Stimulated activated CD4-positive, alpha-beta T cell treated with anti-CD3 and anti-CD28 coated beads, Interleukin-12 subunit alpha, Interleukin-12 subunit beta, amount 100 ng/mL, for 24 hours (primary cell): Measurements from ENCODE around the gene PSMG2.
A peak's percentile ranks its signal among the peaks of the same experiment; 100 is the strongest.

Source experiments
- DNase-seq, 2 experiments: peaks; one replicate each; pipeline ENCODE4 v3.0.0-alpha.2; 2020; ENCODE audit warnings: low read depth in 2 of 2

PSMG2 gene, protein sequence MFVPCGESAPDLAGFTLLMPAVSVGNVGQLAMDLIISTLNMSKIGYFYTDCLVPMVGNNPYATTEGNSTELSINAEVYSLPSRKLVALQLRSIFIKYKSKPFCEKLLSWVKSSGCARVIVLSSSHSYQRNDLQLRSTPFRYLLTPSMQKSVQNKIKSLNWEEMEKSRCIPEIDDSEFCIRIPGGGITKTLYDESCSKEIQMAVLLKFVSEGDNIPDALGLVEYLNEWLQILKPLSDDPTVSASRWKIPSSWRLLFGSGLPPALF

DNA sequence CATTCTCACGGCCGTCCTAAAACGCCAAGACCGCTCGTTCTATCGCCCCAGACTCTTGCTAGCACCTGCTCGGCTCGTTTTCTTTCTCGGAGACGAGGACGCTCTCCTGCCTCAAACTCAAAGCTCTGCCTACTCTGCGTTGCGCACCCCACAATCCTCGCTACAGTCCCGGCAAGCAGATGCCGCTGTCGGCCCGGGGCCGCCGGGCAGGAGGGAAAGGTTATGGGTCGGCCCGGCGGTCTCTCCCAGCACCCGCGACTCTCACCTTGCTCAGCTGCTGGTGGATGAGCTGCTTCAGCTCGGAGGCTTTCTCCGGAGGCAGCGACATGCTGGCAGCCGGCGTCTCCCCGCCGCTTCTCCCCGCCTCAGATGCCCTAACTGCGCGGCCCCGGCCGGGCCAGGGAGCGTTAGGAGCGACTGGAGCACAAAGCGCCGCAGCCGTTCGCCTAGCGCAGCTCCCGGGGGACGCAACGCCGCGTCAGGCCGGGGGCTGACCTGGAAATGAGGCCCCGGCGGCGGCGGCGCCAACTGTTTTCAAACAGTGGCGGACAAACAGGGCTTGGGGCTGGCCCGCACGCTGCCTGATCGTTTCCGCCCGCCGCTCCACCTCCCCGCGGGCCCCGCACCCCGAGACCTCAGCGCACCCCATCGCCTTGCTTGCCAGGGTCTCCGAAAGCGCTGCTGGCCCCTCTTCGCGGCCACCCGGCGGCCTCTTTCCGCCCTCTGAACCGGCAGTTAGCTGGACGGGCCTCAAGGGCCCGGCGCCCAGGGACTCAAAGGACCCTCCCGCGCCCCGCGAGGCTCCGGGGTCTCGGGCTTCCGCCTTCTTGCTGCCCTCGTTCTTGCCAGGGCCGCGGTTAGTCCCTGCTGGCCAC is at the start of gene PSMG2, which contains the start of gene CEP76:
Gene PSMG2 (plus strand): TSS at position 822 of the 875 bp plus-strand sequence. CDS start 66 bp downstream, outside the sequence.
Gene CEP76 (minus strand): TSS at position 503 of the 875 bp plus-strand sequence. CDS start 175 bp downstream, at position 328.
- peak; percentile 73 to 74 for DNase-seq

DNA sequence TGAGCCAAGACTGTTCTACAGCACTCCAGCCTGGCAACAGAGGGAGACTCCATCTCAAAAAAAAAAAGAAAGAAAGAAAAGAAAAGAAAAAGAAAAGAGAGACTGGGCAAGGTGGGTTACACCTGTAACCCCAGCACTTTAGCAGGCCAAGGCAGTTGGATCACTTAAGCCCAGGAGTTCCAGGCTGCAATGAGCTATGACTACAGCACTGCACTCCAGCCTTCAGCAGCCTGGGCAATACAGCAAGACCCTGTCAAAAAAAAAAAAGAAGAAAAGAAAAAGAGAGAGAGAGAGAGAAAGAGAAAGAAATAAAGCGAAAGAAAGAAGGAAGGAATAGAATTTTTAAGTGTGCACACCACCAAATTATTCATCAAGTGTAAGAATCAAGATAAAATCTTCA is 47.9 kb upstream of the PSMG2 start:
- DNase-seq, result no peak

DNA sequence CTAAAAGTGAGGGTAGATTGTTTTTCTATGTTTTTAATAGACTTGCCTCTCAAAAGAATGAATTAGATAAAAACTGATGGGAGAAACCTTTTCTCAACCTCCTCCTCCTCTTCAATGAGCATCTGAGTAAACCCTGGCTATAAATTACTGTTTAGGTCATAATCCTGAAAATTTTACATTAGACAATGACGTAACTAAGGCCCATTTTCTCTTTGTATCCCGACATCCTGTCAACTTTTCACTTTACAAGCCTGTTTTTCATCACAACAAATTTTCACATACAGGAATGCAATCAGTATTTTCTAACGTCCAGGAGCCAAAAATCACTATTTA is 46.3 kb upstream of the PSMG2 start:
- DNase-seq, result no peak

DNA sequence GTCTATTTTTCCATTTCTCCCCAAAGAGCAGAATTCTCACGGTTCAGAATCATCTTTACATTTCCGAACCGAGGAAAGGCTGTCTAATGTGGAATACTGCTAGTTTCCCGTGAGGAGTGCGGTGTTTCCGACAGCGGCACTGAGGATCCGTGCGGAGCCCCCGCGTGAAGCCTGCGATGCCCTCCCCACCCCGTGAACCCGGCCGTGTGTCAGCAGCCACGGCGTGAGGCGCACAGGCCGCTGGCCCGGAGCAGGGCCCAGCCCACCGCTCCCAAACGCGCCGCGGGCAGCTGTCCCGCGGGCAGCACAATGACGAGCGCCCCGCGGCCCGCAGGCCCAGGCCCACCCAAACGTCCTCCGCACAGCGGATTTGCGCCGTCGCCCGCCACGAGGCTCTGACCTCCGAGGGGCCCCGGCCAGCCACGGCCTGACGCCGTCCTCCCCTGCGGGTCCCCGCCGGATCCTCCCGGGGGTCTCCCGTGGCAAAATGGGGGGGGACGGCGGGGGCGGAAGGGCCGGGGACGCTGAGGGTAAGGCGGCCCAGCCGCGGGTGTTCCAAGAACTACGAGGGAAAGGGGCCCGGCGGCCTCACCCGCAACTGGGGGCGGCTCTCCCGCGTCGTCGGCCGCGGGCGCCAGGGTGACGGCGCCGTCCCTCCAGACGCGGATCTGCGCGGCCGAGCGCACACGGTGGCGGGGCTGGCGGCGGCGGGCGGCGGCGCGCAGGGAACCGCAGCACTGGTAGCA is 45.7 kb upstream of the PSMG2 start:
- peak in 1 of 2 experiments; percentile 11 for DNase-seq

DNA sequence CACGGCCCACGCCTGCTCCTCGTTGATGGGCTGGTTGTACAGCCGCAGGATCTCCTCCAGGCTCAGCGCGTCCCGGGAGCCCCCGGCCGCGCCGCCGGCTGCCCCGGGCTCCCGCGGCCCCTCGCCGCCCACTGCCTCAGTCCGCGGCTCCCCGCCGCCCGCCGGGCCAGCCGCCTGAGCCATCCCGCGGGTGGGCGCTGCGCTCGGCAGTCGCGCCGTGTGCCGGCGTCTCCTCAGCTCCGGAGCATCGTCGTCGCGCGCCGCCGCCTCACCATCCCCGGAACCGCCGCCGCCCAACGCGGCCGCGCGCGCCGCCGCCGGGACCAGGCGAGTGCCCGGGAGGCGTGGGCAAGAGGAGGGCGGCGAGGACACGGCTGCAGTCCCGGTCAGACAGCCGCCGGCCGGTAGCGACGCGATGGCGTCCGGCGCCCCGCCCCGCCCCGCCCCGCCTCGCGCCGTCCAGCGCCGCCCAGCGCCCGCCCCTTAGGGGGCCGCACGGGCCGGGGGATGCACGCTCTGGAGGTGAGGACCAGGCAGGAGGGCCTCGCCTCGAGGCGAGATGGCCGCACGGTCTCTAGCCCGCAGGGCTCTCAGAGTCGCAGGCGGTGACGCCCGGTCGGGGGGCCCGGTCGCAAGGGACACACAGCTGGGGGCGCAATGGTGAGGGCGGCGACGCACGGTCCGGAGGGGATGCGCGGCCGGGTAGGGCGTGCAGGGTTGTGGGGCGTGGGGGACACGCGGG is 45.0 kb upstream of the PSMG2 start, which contains the start of gene SPIRE1:
Gene SPIRE1 (minus strand): TSS at position 424 of the 742 bp plus-strand sequence. CDS start 241 bp downstream, at position 183.
- no peak for DNase-seq

DNA sequence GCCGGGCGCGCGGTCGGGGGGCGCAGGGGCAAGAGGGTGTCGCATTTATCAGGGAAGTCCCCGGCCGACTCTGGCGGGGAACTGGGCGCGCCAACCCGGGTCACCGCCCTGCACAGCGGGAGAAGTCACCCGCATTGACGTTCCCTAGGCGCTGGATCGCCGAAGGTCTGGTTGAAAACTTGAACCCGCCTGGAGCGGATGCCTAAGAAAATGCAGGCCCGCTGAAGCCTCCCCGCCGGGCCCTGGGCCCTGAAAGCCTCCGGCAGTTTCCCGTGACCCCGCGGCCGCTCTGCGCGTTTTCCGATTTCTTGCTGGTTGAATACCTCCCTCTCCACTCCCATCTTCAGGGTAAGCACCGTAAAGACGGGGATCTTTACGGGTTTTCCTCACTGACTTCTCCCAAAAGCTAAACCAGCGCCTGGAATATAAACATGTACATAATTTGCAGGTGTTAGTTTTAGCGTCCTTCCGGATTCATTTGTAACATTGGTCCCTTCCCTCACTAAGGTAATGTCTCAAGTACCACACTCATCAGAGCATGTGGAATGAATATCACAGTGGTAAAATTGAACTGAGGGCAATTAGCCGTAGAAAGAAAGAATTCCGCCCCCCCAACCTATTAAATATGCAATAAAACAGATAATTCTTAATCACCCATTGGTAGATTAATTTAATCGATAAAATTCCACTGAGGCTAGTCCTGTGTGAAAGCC is 44.3 kb upstream of the PSMG2 start:
- no peak for DNase-seq

DNA sequence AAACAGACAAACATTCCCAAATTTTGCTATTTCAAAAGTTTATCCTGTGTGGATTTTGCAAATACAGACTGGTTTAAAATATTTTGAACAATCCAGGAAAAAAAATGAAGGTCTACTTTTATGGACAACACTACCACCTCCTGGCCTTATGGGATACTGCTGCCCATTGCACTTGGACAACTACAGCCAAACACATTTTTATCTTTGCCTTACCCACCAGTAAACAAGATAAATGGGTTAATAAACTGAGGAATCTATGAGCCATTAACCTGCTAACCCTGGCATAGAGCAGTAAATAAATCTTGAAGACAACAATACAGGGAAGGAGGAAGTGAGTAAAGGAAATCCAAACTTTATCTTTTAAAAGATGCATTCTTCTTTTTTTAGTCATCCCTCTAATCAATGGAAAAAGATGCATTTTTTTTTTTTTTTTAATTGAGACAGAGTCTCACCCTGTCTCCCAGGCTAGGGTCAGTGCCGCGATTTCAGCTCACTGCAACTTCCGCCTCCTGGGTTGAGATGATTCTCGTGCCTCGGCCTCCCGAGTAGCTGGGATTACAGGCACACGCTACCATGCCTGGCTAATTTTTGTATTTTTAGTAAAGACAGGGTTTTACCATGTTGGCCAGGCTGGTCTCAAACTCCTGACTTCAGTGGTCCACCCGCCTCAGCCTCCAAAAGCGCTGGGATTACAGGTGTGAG is 42.8 kb upstream of the PSMG2 start:
- no peak for DNase-seq

DNA sequence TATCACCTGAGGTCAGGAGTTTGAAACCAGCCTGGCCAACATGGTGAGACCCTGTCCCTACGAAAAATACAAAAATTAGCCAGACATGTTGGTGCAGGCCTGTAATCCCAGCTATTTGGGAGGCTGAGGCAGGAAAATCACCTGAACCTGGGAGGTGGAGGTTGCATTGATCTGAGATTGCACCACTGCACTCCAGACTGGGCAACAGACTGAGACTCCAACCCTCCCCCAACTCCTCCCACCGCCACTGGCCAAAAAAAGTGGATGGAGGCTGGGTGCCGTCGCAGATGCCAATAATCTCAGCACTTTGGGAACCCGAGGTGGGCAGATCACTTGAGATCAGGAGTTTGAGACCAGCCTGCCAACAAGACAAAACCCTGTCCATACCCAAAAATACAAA is 34.8 kb upstream of the PSMG2 start:
- no peak for DNase-seq

DNA sequence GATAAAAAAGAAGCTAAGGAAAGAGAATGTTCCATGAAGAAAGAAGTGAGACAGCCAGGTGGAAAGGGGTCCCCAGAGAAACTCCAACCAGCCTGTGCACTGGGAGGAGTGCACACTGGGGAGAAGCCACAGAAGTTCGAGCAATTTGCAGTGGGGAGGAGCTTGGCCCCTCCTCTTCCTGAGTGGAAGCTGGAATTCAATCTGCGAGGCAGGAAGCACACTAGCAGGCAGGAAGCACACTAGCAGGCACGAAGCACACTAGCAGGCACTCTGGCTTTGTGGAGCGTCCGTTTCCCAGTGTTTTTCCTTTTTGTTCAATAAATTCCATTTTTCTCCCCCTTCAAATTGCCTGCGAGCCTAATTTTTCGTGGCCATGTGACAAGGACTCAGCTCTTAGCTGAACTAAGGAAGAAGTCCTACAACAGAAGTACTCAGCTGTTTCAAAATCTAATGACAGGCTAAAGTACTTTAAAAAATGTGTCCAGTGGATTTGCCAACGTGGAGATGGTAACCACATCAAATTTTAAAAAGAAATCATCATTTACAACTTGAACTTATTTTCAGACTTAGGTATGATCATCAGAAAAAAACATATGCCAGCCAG is 23.6 kb upstream of the PSMG2 start:
- no peak for DNase-seq

DNA sequence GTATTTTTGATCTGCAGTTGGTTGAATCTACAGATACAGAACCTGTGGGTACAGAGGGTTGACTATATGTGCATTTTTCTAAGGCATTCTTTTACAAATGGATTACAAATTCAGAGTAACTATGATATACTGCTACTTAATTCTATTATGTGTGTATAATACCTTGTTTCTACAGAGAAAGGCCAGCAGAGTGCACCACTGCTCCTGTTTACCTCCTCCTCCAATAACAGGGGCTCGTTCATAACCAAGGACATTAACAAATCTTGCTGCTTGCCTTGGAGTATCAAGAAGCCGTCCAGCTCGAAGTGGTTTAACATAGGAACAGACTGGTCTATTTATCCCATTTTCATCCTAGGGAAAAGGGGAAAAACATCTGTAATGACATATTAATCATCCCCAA is 16.7 kb upstream of the PSMG2 start:
- DNase-seq, result no peak

DNA sequence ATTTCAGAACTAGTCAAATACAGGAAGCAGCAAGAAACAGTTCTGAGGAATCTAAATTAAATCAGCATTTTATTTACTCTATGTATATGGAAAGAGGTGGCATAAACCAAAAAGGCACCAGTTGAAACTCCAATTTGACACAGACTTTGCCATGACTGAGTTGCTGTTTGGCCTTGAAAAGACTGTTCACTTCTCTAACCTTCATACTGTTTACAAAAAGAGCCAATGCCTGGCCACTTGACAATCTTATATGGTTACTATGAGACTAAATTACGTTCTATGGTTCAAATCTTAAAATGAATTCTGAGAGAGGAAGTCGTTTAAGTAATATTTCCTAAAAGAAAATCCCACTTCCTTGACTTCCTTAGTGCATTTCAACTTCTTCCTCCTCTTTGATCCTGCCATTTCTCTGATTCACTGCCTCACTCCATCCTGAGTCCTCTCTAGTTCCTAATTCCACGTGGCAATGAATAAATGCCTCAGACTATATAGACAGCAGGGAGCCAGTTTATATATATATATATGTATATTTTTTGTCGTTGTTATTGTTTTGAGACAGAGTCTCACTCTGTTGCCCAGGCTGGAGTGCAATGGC is 13.5 kb upstream of the PSMG2 start:
- DNase-seq, result no peak

DNA sequence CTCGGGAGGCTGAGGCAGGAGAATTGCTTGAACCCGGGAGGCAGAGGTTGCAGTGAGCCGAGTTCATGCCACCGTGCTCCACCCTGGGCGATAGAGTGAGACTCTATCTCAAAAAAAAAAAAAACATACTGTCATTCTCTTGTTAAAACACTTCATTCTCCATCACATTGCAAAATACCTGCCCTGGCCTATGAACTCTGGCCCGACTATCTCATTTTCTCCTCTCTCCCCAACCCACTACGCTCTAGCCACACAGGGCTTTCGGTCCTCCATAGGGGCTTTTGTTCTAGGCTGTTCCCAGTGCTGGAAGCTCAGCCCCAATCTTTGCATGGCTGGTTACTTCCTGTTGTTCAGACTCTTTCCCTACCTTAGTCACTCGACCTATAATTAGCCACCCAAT is 10.6 kb upstream of the PSMG2 start:
- DNase-seq, result no peak

DNA sequence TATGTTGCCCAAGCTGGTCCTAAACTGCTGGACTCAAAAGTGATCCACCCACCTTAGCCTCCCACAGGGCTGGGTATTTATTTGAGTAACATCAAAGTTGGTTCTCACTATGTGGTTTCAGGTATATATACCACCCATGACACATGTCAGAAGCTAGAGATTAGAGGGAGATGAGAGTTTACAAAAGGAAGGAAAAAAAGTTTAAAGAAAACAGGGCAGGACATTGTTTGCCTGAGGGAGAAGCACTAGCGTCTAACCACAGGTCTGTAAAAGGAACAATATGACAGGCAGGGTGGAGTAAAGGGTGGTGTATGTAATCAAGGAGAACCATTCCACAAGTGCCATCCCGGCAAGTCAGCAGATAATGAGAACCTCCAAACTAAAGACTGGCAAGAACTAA is 8.8 kb upstream of the PSMG2 start:
- no peak for DNase-seq

DNA sequence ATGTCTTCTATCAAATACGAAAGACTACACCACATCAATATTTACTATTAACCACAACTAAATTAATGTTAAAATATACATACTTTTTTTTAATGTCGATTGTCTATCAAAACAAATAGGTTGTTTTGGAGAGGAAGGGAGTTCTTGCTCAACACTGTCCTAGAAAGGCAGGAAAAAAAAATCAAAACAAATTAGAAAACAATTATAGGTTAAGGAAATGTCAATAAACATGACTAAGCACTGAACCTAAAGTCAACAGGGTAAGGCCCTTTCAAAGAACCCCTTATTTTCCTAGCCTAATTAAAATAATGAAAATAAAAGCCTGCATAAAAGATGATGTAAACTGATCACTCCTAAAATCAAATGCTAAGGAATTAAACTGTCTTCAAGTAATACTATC is 3.1 kb upstream of the PSMG2 start:
- DNase-seq, result no peak

DNA sequence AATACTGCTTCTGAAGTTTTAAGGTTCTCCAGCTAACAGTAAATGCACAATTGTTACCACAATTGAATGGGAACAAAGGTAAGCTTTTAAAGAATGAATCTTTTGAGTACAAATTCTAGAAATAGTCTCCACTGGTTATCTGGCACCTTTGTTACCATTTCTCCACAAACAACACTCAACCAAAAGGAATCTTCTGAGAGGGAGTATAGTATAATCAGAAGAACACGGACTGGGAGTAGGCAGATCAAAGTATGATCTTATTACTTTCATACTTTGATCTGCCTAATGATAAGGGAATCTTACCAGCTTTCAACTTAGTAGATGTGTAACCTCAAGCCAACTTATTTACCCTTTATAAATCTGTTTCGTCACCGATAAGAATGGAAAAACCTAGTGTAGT is 1.7 kb upstream of the PSMG2 start:
- no peak for DNase-seq

DNA sequence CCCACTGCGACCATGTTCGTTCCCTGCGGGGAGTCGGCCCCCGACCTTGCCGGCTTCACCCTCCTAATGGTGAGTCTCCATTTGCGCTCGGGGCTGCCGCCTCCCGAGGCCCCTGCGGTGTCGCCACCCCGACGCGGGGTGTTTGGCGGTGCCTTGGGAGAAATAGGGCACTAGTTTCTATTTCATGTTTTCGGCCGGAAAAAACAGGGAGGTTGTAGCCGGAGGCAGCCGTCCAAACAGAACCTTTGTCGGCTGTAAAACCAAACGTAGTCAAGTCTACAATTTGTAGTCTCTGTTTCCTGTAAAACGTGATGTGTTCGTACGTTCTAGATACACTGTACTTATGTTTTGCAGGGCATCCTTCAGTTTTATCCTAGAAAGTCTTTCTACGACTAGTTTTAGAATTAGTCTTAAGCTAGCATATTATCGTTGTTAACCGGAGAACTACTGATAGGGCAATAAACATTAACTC is 290 bp downstream of the PSMG2 start:
- DNase-seq, result no peak

DNA sequence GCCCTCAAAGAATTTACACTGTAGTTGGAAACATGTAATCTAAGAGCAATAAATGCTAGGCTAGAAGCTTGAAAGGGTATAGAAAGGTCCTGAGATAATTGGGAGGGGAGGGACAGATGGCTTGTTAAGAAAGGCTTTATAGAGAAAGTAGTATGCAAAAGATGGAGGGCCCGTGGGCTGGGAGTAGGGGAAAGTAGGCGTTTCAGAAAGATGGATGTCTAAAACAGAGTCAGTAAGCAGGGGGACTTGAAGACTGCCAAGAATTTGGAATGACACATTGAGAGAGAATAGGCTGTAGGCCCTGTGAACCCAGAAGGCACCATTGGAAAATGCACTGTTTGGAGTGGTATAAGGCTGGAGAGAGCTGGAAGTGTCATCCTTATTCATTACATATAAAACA is 822 bp downstream of the PSMG2 start:
- DNase-seq, result no peak

DNA sequence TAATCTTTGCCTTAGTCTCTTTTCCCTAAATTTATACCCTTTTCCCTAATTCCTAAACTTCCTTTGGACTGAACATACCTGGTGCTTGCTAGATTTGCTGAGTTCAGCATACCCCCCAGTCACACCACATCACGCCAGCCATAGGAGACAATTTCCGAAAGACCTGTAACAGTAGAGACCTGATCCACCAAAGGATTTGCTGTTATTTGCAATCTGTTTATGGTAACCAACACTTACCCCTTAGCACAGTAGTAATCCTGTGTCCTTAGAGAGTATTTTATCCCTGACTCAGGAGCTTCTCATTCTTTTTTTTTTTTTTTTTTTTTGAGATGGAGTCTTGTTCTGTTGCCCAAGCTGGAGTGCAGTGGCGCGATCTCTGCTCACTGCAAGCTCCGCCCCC is 8.6 kb downstream of the PSMG2 start:
- DNase-seq, result no peak

DNA sequence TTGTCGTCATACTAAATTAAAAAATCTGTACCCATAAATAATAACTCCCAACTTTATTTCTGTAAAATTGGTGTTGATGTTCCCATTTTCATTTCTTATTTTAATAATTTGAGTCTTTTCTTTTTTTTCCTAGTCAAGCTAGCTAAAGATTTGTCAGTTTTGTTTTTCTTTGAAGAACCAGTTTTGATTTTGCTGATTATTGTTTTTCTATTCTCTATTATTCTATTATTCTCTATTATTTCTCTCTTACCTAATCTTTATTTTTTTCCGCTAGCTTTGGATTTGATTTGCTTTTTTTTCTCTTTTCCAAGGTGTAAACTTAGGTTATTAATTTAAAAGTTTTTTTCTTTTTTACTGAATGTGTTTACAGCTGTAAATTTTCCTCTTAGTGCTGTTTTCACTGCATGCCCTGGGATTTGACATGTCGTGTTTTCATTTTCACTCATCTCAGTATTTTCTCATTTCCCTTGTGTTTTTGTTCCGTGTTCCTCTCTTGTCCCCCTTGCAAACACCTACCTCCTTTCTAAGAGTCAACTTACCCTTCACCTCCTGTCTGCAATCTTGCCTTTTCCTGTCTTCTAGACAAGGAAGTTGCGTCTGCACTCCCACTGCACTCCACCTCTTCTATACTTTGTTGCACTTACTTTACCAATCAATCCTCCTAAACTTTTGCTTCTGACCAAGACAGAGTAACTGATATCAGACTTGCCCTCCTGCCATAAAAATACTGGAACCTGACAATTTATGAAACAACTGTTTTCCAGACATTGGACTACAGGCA is 18.8 kb downstream of the PSMG2 start:
- DNase-seq, result no peak
